GM06990 (cell line): ENCODE results near the gene NEURL2.

Experiments
- DNase-seq: peaks from one replicate; pipeline ENCODE4 v3.0.0-alpha.2; 2011; ENCODE audit not compliant: insufficient read length; ENCODE audit errors: extremely low read depth
- H3K27me3 ChIP-seq: replicated peaks from 2 replicates; pipeline ENCODE4 v1.6.0; 2011; ENCODE audit warnings: low read length; ENCODE audit not compliant: control insufficient read depth, insufficient read depth
- H3K36me3 ChIP-seq: 2 replicates; pipeline ENCODE4 v1.5.1; 2011; ENCODE audit warnings: low read length; ENCODE audit not compliant: control insufficient read depth, insufficient read depth
- H3K4me3 ChIP-seq: replicated peaks from 2 replicates; pipeline ENCODE4 v1.5.1; 2011; ENCODE audit warnings: low read depth, mild to moderate bottlenecking, control low read depth, low read length
- TF ChIP-seq, protein P1 (sequence below): IDR thresholded peaks from 2 replicates; pipeline ENCODE4 v1.5.1; 2011; ENCODE audit warnings: low read length, control low read depth, mild to moderate bottlenecking, inconsistent platforms; ENCODE audit not compliant: insufficient read depth, poor library complexity, severe bottlenecking

Gene NEURL2

DNA sequence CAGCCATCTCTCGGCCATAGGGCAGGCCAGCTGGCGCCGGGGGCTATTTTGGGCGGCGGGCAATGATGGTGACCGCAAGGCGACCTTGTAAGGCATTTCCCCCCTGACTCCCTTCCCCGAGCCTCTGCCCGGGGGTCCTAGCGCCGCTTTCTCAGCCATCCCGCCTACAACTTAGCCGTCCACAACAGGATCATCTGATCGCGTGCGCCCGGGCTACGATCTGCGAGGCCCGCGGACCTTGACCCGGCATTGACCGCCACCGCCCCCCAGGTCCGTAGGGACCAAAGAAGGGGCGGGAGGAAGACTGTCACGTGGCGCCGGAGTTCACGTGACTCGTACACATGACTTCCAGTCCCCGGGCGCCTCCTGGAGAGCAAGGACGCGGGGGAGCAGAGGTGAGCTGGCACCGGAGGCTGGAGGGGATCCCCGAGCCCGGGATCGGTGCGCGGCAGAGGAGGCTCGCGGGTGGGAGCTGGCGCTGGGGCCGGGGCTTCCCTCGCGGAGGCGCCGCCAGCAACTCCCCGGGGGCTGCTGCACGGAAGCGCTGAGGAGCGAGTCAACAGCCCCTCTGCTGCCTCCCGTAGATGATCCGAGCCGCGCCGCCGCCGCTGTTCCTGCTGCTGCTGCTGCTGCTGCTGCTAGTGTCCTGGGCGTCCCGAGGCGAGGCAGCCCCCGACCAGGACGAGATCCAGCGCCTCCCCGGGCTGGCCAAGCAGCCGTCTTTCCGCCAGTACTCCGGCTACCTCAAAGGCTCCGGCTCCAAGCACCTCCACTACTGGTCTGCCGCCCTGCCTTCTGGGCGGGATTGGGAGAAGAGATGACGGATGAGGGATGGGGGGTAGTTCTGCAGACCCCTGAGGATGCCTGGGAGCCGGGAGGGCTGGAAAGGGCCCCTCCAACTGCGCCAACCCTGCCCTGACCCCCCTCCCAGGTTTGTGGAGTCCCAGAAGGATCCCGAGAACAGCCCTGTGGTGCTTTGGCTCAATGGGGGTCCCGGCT is at the start of gene NEURL2, which contains the start of gene CTSA:
NEURL2 (minus strand) TSS at position 224 of the 999 bp plus-strand sequence; CDS start at position 7, 217 bp downstream.
CTSA (plus strand) TSS at position 351 of the 999 bp plus-strand sequence; CDS start at position 585, 234 bp downstream.
- TF ChIP-seq, protein P1, sequence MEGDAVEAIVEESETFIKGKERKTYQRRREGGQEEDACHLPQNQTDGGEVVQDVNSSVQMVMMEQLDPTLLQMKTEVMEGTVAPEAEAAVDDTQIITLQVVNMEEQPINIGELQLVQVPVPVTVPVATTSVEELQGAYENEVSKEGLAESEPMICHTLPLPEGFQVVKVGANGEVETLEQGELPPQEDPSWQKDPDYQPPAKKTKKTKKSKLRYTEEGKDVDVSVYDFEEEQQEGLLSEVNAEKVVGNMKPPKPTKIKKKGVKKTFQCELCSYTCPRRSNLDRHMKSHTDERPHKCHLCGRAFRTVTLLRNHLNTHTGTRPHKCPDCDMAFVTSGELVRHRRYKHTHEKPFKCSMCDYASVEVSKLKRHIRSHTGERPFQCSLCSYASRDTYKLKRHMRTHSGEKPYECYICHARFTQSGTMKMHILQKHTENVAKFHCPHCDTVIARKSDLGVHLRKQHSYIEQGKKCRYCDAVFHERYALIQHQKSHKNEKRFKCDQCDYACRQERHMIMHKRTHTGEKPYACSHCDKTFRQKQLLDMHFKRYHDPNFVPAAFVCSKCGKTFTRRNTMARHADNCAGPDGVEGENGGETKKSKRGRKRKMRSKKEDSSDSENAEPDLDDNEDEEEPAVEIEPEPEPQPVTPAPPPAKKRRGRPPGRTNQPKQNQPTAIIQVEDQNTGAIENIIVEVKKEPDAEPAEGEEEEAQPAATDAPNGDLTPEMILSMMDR = no peak

GRCh38 chr20:45940469-45940868 is 49.5 kb upstream of the NEURL2 start:
- H3K36me3 ChIP-seq = peaks cover 48% of the 10 kb centered on the region
- H3K27me3 ChIP-seq = no peaks in the 10 kb centered on the region
- no peak for DNase-seq

More for the DNA sequence above, at the start of gene NEURL2, which contains the start of gene CTSA:
- Histone ChIP-seq H3K27me3 (no peaks in the 10 kb centered on the region), H3K36me3 (peaks cover 22% of the 10 kb centered on the region), H3K4me3 (peak within 1 kb of the TSS; percentile 80)
- peak; percentile 87 for DNase-seq

DNA sequence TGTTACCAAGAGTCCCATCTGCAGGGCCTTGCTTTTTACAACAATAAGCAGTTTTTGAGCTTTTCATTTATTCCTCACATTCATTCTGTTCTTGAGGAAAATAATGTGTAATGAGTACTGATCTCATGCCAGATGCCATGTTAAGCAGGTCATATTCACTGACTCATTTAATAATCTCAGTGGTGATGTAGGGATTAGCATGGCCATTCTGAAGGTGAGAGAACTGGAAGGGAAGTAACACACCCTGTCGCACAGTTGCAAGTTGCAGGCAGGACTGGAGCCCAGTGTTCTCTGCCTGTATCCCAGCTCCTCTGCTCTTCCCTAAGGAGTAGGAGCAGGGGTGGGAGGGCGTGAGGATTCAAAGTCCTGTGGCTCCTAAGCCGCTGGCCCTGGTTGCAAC is 49.0 kb upstream of the NEURL2 start:
- H3K36me3 ChIP-seq = peaks cover 46% of the 10 kb centered on the region
- TF ChIP-seq, protein P1 = no peak
- H3K27me3 ChIP-seq = no peaks in the 10 kb centered on the region
- H3K4me3 ChIP-seq = no peak overlapping the region
- no peak for DNase-seq

More at GRCh38 chr20:45940469-45940868, 49.5 kb upstream of the NEURL2 start:
- TF ChIP-seq, protein P1 = no peak
- H3K4me3 ChIP-seq = no peak overlapping the region

GRCh38 chr20:45938727-45939438 is 47.9 kb upstream of the NEURL2 start:
- TF ChIP-seq, protein P1 = no peak
- no peak for DNase-seq
- no peak overlapping the region for H3K4me3 ChIP-seq
- H3K36me3 ChIP-seq = peaks cover 37% of the 10 kb centered on the region
- H3K27me3 ChIP-seq = no peaks in the 10 kb centered on the region

DNA sequence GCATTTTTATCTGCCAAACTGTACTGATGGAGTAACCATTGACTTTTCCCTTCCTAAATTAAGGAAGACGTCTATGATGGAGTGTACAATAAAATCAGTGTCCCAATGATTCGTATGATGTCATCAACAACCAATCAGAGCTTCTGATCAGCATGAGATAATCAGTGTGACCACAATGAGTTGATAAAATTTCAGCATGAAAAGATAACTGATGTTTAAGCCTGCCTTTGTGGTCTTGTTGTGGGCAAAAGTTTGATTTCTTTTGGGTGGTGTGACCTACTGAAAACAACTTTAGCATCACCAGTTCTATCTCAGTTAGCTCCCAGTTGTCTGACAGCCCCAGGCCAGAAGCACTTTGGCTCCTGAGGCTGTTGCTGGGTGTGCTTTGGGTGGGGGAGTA is 46.8 kb upstream of the NEURL2 start:
- no peak for DNase-seq
- no peak overlapping the region for H3K4me3 ChIP-seq
- TF ChIP-seq, protein P1 = no peak
- H3K27me3 ChIP-seq = no peaks in the 10 kb centered on the region
- peaks cover 29% of the 10 kb centered on the region for H3K36me3 ChIP-seq
